HepG2 (cell line): Measurements from ENCODE around the gene UST. TPM values are rescaled to one million over a fixed set of nuclear protein-coding genes. Genes with fewer than 3 reads are reported as not detected.
A peak's percentile ranks its signal among the peaks of the same experiment; 100 is the strongest.

ENCODE experiments used
- CBX5 ChIP-seq: sonication (generic); formaldehyde crosslinking; IDR thresholded peaks from 2 replicates; pipeline ENCODE4 v1.4.0; 2020; ENCODE audit warnings: missing genetic modification reagents, borderline replicate concordance
- CERS6 ChIP-seq: sonication (generic); formaldehyde crosslinking; IDR thresholded peaks from 2 replicates; pipeline ENCODE4 v1.5.0; 2020; ENCODE audit warnings: missing genetic modification reagents
- CSRNP2 ChIP-seq: sonication (generic); formaldehyde crosslinking; conservative IDR thresholded peaks from 2 replicates; pipeline ENCODE4 v1.8.0; 2022; ENCODE audit warnings: low read depth, missing genetic modification reagents
- DRAP1 ChIP-seq: IDR thresholded peaks from 2 replicates; pipeline ENCODE4 v1.6.1; 2016; ENCODE audit warnings: missing genetic modification reagents, missing compliant biosample characterization
- EHMT2 ChIP-seq: fragments of 200-600 bp; sonication (generic); IDR thresholded peaks from 2 replicates; pipeline ENCODE4 v1.7.0; 2017; ENCODE audit warnings: antibody characterized with exemption, low read depth, low read length, borderline replicate concordance
- FOXC1 ChIP-seq: sonication (generic); formaldehyde crosslinking; IDR thresholded peaks from 2 replicates; pipeline ENCODE4 v1.8.0; 2022; ENCODE audit warnings: mild to moderate bottlenecking, missing genetic modification reagents, borderline replicate concordance
- FOXO1 ChIP-seq: sonication (generic); formaldehyde crosslinking; IDR thresholded peaks from 2 replicates; pipeline ENCODE4 v1.4.0; 2020; ENCODE audit warnings: missing genetic modification reagents
- HNRNPK ChIP-seq: fragments of 200-400 bp; formaldehyde crosslinking; IDR thresholded peaks from 2 replicates; pipeline ENCODE4 v1.6.1; 2018; ENCODE audit warnings: low read length, low read depth, moderate library complexity, mild to moderate bottlenecking; ENCODE audit not compliant: poor library complexity, severe bottlenecking
- IRF1 ChIP-seq: sonication (generic); formaldehyde crosslinking; IDR thresholded peaks from 2 replicates; pipeline ENCODE4 v1.4.0; 2020; ENCODE audit warnings: low read depth, mild to moderate bottlenecking, missing genetic modification reagents
- KDM5B ChIP-seq: sonication (generic); formaldehyde crosslinking; IDR thresholded peaks from 2 replicates; pipeline ENCODE4 v1.4.0; 2020; ENCODE audit warnings: missing genetic modification reagents, mild to moderate bottlenecking, borderline replicate concordance
- KLF13 ChIP-seq: sonication (generic); formaldehyde crosslinking; IDR thresholded peaks from 2 replicates; pipeline ENCODE4 v1.4.0; 2020; ENCODE audit warnings: mild to moderate bottlenecking, missing genetic modification reagents
- MAFF ChIP-seq: IDR thresholded peaks from 2 replicates; pipeline ENCODE4 v1.6.1; 2011; ENCODE audit warnings: low read depth, low read length, improper control_type of control experiment
- MAFG ChIP-seq: sonication (generic); formaldehyde crosslinking; IDR thresholded peaks from 2 replicates; pipeline ENCODE4 v1.5.1; 2020; ENCODE audit warnings: mild to moderate bottlenecking, missing genetic modification reagents
- MTA1 ChIP-seq: sonication (generic); formaldehyde crosslinking; IDR thresholded peaks from 2 replicates; pipeline ENCODE4 v1.4.0; 2020; ENCODE audit warnings: missing genetic modification reagents, mild to moderate bottlenecking, borderline replicate concordance
- NR2F2 ChIP-seq: IDR thresholded peaks from 2 replicates; pipeline ENCODE4 v1.6.1; 2012; ENCODE audit warnings: low read depth, inconsistent platforms, borderline replicate concordance
- SATB2 ChIP-seq: sonication (generic); formaldehyde crosslinking; IDR thresholded peaks from 2 replicates; pipeline ENCODE4 v1.5.0; 2020; ENCODE audit warnings: missing genetic modification reagents
- SP4 ChIP-seq: sonication (generic); formaldehyde crosslinking; IDR thresholded peaks from 2 replicates; pipeline ENCODE4 v1.8.1; 2023; ENCODE audit warnings: mild to moderate bottlenecking, missing genetic modification reagents
- SYNCRIP ChIP-seq: fragments of 200-400 bp; formaldehyde crosslinking; IDR thresholded peaks from 2 replicates; pipeline ENCODE4 v1.6.1; 2018; ENCODE audit warnings: mild to moderate bottlenecking, low read depth, low read length; ENCODE audit not compliant: insufficient read depth
- XRCC5 ChIP-seq: fragments of 200-400 bp; formaldehyde crosslinking; optimal IDR thresholded peaks from 2 replicates; pipeline ENCODE3; 2017; ENCODE audit warnings: mild to moderate bottlenecking, low read length
- ZBTB42 ChIP-seq: sonication (generic); formaldehyde crosslinking; IDR thresholded peaks from 2 replicates; pipeline ENCODE4 v1.5.0; 2020; ENCODE audit warnings: mild to moderate bottlenecking, missing genetic modification reagents
- ZMAT5 ChIP-seq: sonication (generic); formaldehyde crosslinking; IDR thresholded peaks from 2 replicates; pipeline ENCODE4 v1.5.0; 2020; ENCODE audit warnings: mild to moderate bottlenecking, low read depth, missing genetic modification reagents, borderline replicate concordance
- ZNF225 ChIP-seq: sonication (generic); formaldehyde crosslinking; IDR thresholded peaks from 2 replicates; pipeline ENCODE4 v1.4.0; 2020; ENCODE audit warnings: mild to moderate bottlenecking, missing genetic modification reagents
- ZNF234 ChIP-seq: sonication (generic); formaldehyde crosslinking; conservative IDR thresholded peaks from 2 replicates; pipeline ENCODE4 v1.5.1; 2020; ENCODE audit warnings: mild to moderate bottlenecking, missing genetic modification reagents
- ZNF282 ChIP-seq: fragments of 450-650 bp; IDR thresholded peaks from 2 replicates; pipeline ENCODE4 v1.6.1; 2018; ENCODE audit not compliant: partially characterized antibody
- ZNF34 ChIP-seq: sonication (generic); formaldehyde crosslinking; IDR thresholded peaks from 2 replicates; pipeline ENCODE4 v1.4.0; 2020; ENCODE audit warnings: mild to moderate bottlenecking, missing genetic modification reagents, borderline replicate concordance
- ZNF713 ChIP-seq: sonication (generic); formaldehyde crosslinking; IDR thresholded peaks from 2 replicates; pipeline ENCODE4 v1.4.0; 2020; ENCODE audit warnings: mild to moderate bottlenecking, missing genetic modification reagents
- ZNF766 ChIP-seq: sonication (generic); formaldehyde crosslinking; IDR thresholded peaks from 2 replicates; pipeline ENCODE4 v1.5.0; 2020; ENCODE audit warnings: missing genetic modification reagents, borderline replicate concordance
- polyA plus RNA-seq, 8 experiments: library from polyadenylated mRNA; depleted of rRNA in 3 of 8; stranded (reverse) in 7 of 8; unstranded in 1 of 8; fragments of >200 nt; fragmentation: Illumina TruSeq in 4 of 8; extraction: Trizol in 4 of 8; gene quantifications; 2 replicates each; pipeline versions ENCODE4 v1.2.1 to v1.2.3, GENCODE V29; 2011 to 2016; ENCODE audit warnings: low read depth in 4 of 8, missing spikeins in 1 of 8, mixed read lengths in 1 of 8; ENCODE audit not compliant: insufficient read depth in 1 of 8
- total RNA-seq, 5 experiments: library from RNA; depleted of rRNA; stranded (reverse); fragments of >200 nt; fragmentation: Illumina TruSeq; extraction: Trizol; gene quantifications; 2 replicates each; pipeline ENCODE4 v1.2.3, GENCODE V29; 2016; ENCODE audit warnings: low read depth in 1 of 5

Gene UST
- total and polyA plus RNA-seq, 2 of the 13 experiments (the other 11 are each of a cell fraction or from before 2014, with no cell fraction given): 0.27 TPM; not detected in 1

GRCh38 chr6:148947621-148948444 lies 201.0 kb downstream of the UST start (continued):
- TF ChIP-seq ZNF282: no peak
- no peak for TF ChIP-seq HNRNPK
- no peak for TF ChIP-seq ZMAT5 (CRISPR knock-in tag)
- TF ChIP-seq MAFG (CRISPR knock-in tag): no peak
- TF ChIP-seq IRF1 (CRISPR knock-in tag): no peak
- TF ChIP-seq CBX5 (CRISPR knock-in tag): peak; percentile 21; the same call in 1 of the 2 replicates
- TF ChIP-seq ZBTB42 (CRISPR knock-in tag): no peak
- no peak for TF ChIP-seq ZNF234 (CRISPR knock-in tag)
- 0 out of 2 replicates have a peak, but pooled peaks have one; percentile 49 for TF ChIP-seq MTA1 (CRISPR knock-in tag)
- TF ChIP-seq SP4: no peak
- no peak for TF ChIP-seq SYNCRIP
- TF ChIP-seq FOXO1 (CRISPR knock-in tag): peak; percentile 21; the same call in 1 of the 2 replicates
- no peak for TF ChIP-seq ZNF713 (CRISPR knock-in tag)
- TF ChIP-seq EHMT2: no peak
- no peak for TF ChIP-seq SATB2 (CRISPR knock-in tag)
- TF ChIP-seq DRAP1 (CRISPR knock-in tag): no peak
- TF ChIP-seq ZNF225 (CRISPR knock-in tag): no peak
- no peak for TF ChIP-seq MAFF
- peak; percentile 95 for TF ChIP-seq XRCC5
- TF ChIP-seq KDM5B: no peak
- TF ChIP-seq CERS6: no peak
- no peak for TF ChIP-seq NR2F2
- TF ChIP-seq KLF13 (CRISPR knock-in tag): no peak
- no peak for TF ChIP-seq FOXC1 (CRISPR knock-in tag)
- TF ChIP-seq ZNF766 (CRISPR knock-in tag): no peak
- no peak for TF ChIP-seq ZNF34 (CRISPR knock-in tag)
- TF ChIP-seq CSRNP2: no peak
